Measurements from ENCODE around the gene OSBPL6.

- TF ChIP-seq CTCF (IDR thresholded peaks at IDR 0.05): no peak
- no peak for TF ChIP-seq POLR2AphosphoS5 (IDR thresholded peaks at IDR 0.05; ENCODE audit: low read depth, low read length)
- TF ChIP-seq REST (IDR thresholded peaks at IDR 0.05; ENCODE audit: insufficient read depth in 1 of 2, low read depth in 2 of 2, low read length in 1 of 2): no peak
- TF ChIP-seq SIN3A (IDR thresholded peaks at IDR 0.05; ENCODE audit: borderline replicate concordance, insufficient read depth, low read depth, low read length): no peak
These were observed 133.7 kb downstream of the OSBPL6 start for GRCh38 chr2:178328037-178328436.

All from Panc1 (cell line).